Measurements from ENCODE around the gene TMEM187.

The TMEM187 gene

GRCh38 chrX:154006947-154007346, 34.4 kb downstream of the TMEM187 start:
- no peak for FAIRE-seq

GRCh38 chrX:154008521-154008920, 36.0 kb downstream of the TMEM187 start:
- FAIRE-seq = no peak

GRCh38 chrX:154010330-154011087, 38.0 kb downstream of the TMEM187 start:
- no peak for FAIRE-seq

- FAIRE-seq = no peak
Measured at GRCh38 chrX:154011376-154012335, 39.1 kb downstream of the TMEM187 start.

GRCh38 chrX:154012336-154012991, 39.9 kb downstream of the TMEM187 start:
- FAIRE-seq = no peak

- FAIRE-seq = no peak
Measured at GRCh38 chrX:154013001-154013421, 40.5 kb downstream of the TMEM187 start.

GRCh38 chrX:154013614-154014360, 41.2 kb downstream of the TMEM187 start:
- no peak for FAIRE-seq

GRCh38 chrX:154014429-154015380, 42.2 kb downstream of the TMEM187 start:
- FAIRE-seq = no peak

GRCh38 chrX:154015581-154016264, 43.2 kb downstream of the TMEM187 start:
- FAIRE-seq = no peak

GRCh38 chrX:154016366-154017076, 44.0 kb downstream of the TMEM187 start:
- FAIRE-seq = no peak

GRCh38 chrX:154017766-154018517, 45.4 kb downstream of the TMEM187 start:
- no peak for FAIRE-seq

GRCh38 chrX:154018518-154019060, 46.0 kb downstream of the TMEM187 start:
- FAIRE-seq = no peak

- no peak for FAIRE-seq
Measured at GRCh38 chrX:154019061-154019621, 46.6 kb downstream of the TMEM187 start.

GRCh38 chrX:154019633-154020528, 47.3 kb downstream of the TMEM187 start, which contains the start of gene IRAK1:
Gene IRAK1 (minus strand): TSS chrX:154019902. CDS start chrX:154019812, 90 bp downstream.
- FAIRE-seq = no peak

- FAIRE-seq = no peak
Measured at GRCh38 chrX:154020536-154021115, 48.1 kb downstream of the TMEM187 start.

- no peak for FAIRE-seq
Measured at GRCh38 chrX:154021131-154021611, 48.6 kb downstream of the TMEM187 start.

- FAIRE-seq = no peak
Measured at GRCh38 chrX:154022108-154022507, 49.6 kb downstream of the TMEM187 start.
